GM12891 (cell line): ENCODE data around the gene ST3GAL6.

Source experiments
- PAX5 ChIP-seq: IDR thresholded peaks from 2 replicates; pipeline ENCODE4 v1.6.1; 2011; ENCODE audit warnings: low read length, moderate library complexity, mild to moderate bottlenecking; ENCODE audit not compliant: insufficient read depth, severe bottlenecking
- POLR2A ChIP-seq: IDR thresholded peaks from 2 replicates; pipeline ENCODE4 v1.6.1; 2011; ENCODE audit warnings: low read depth, low read length, control low read depth
- POLR2AphosphoS5 ChIP-seq: IDR thresholded peaks from 2 replicates; pipeline ENCODE4 v1.6.1; 2011; ENCODE audit warnings: low read depth, low read length, control low read depth
- SPI1 ChIP-seq: IDR thresholded peaks from 2 replicates; pipeline ENCODE4 v1.6.1; 2011; ENCODE audit warnings: low read depth, low read length, control low read depth
- TAF1 ChIP-seq: IDR thresholded peaks from 2 replicates; pipeline ENCODE4 v1.6.1; 2011; ENCODE audit warnings: low read depth, low read length, control low read depth

GRCh38 chr3:98761643-98762229 is 1.4 kb upstream of the ST3GAL6 start:
- TF ChIP-seq SPI1 (peak; percentile 83), POLR2AphosphoS5 (no peak), POLR2A (no peak), PAX5 (no peak), TAF1 (no peak)
